Panc1 (cell line): Measurements from ENCODE around the gene KAZN. TPM values are rescaled to one million over a fixed set of nuclear protein-coding genes. Genes with fewer than 3 reads are reported as not detected.

Experiments used
- ATAC-seq: fragments of 200-7000 bp; cut with Tn5 transposase; 2 replicates; pipeline ENCODE4 v1.9.1; 2020; ENCODE audit warnings: mild to moderate bottlenecking, moderate library complexity
- BruUV-seq: library from RNA; stranded (reverse); fragments of 400-500 nt; replicated peaks from 2 replicates; lab custom pipeline; 2021; lab: Mats Ljungman, UMichigan
- CTCF ChIA-PET: fragments of 300-600 bp; sonication (Branson Sonifier 250); formaldehyde crosslinking; loops from one replicate; lab custom pipeline; 2022; ENCODE audit warnings: antibody characterized with exemption; lab: Charles Lee
- POLR2A ChIA-PET: fragments of 300-600 bp; sonication (Branson Sonifier 250); formaldehyde crosslinking; loops from one replicate; lab custom pipeline; 2022; ENCODE audit warnings: antibody characterized with exemption; lab: Charles Lee
- DNase-seq: peaks from one replicate; pipeline ENCODE4 v3.0.0-alpha.2; 2010; ENCODE audit warnings: low read depth, low spot score
- H3K27ac ChIP-seq: 2 replicates; pipeline ENCODE4 v1.5.1; 2011; ENCODE audit warnings: mild to moderate bottlenecking, low read length, inconsistent platforms
- H3K27me3 ChIP-seq: fragments of 200-500 bp; sonication (Bioruptor generic); 2 replicates; pipeline ENCODE4 v1.6.0; 2014; ENCODE audit warnings: low read length, inconsistent platforms; ENCODE audit not compliant: control insufficient read depth, insufficient read depth
- H3K36me3 ChIP-seq: fragments of 200-500 bp; sonication (Bioruptor generic); 2 replicates; pipeline ENCODE4 v1.5.1; 2014; ENCODE audit warnings: inconsistent platforms, mild to moderate bottlenecking, low read length, moderate library complexity; ENCODE audit not compliant: control insufficient read depth, insufficient read depth
- H3K4me1 ChIP-seq: 2 replicates; pipeline ENCODE4 v1.5.1; 2011; ENCODE audit warnings: inconsistent platforms, mild to moderate bottlenecking, low read length, moderate library complexity; ENCODE audit not compliant: control insufficient read depth, insufficient read depth
- H3K4me3 ChIP-seq, 2 experiments: 2 replicates each; pipeline ENCODE4 v1.5.1; 2011 to 2012; ENCODE audit warnings: low read depth in 2 of 2, low read length in 2 of 2, mild to moderate bottlenecking in 2 of 2, inconsistent platforms in 1 of 2, moderate library complexity in 1 of 2
- H3K9me3 ChIP-seq: fragments of 200-500 bp; sonication (Bioruptor generic); 2 replicates; pipeline ENCODE4 v1.5.1; 2014; ENCODE audit warnings: low read depth, mild to moderate bottlenecking, inconsistent platforms, low read length, moderate library complexity; ENCODE audit not compliant: control insufficient read depth, insufficient read depth
- POLR2AphosphoS5 ChIP-seq: IDR thresholded peaks from 2 replicates; pipeline ENCODE4 v1.6.1; 2012; ENCODE audit warnings: mild to moderate bottlenecking, low read depth, low read length, moderate library complexity
- SIN3A ChIP-seq: IDR thresholded peaks from 2 replicates; pipeline ENCODE4 v1.6.1; 2012; ENCODE audit warnings: low read depth, mild to moderate bottlenecking, low read length, moderate library complexity, borderline replicate concordance; ENCODE audit not compliant: insufficient read depth
- TCF7L2 ChIP-seq: IDR thresholded peaks from 2 replicates; pipeline ENCODE4 v1.6.1; 2011; ENCODE audit warnings: mild to moderate bottlenecking, low read depth, low read length, inconsistent platforms
- in situ Hi-C: cut with HindIII; loops from 2 replicates; pipeline ENCODE4 v1.10.0; 2016; ENCODE audit warnings: low sequenced_read_pairs, low pct_unique_long_range_greater_than_20kb
- intact Hi-C: fragments of 100-400 bp; cut with micrococcal nuclease; formaldehyde crosslinking; loops from one replicate; pipeline ENCODE4 v1.10.0; 2022; ENCODE audit not compliant: unreplicated experiment
- total RNA-seq: library from RNA; stranded (reverse); gene quantifications from one replicate; pipeline ENCODE4 v1.2.1, GENCODE V29; 2021; ENCODE audit not compliant: unreplicated experiment
- TF ChIP-seq, protein P1 (sequence below), 2 experiments: IDR thresholded peaks; 2 replicates each; pipeline ENCODE4 v1.6.1; 2011 to 2012; ENCODE audit warnings: low read depth in 2 of 2, control low read depth in 1 of 2, low read length in 1 of 2, mild to moderate bottlenecking in 1 of 2, moderate library complexity in 1 of 2; ENCODE audit not compliant: insufficient read depth in 1 of 2
- TF ChIP-seq, protein P2 (sequence below): fragments of 450-650 bp; IDR thresholded peaks from 2 replicates; pipeline ENCODE4 v1.5.1; 2017; ENCODE audit warnings: mild to moderate bottlenecking

Gene KAZN
- total RNA-seq, 1 experiment from 2014 or later = 6.6 TPM

DNA sequence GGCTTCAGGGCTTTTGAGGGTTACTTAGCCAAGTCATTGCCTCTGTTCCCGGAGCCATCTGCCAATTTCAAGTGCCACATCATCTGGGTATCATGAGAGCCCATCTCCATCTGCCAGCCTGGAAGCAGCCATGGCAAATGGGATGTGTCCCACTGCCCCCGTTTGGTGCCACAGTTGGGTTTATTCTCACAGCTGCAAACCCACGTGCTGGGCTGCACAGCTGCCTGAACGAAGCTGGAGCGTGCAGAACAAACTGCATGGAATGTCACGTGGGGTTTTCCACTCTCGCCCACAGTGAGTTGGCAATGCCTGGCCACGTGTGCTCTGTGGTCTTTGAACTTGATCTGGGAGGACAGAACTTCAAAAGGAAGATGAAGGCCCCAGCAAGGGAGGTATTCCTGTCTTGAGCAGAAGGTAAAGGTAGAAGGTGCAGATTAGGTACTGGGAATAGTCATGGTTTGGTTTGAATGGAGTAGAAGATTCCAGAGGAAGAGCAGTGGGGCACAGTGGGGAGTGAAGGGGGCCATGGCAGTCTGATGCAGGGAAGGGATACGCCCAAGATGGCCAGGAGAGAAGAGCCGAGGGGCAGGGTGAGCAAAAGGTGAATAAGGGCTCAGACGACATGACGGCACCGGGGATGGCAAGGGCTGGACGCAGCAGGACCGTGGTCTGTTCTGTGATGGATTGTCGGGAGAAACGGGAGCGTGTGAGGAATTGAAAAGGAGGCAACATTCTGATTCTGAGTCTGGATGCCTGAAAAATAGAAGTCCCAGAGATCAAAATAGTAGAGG lies 222.0 kb downstream of the KAZN start:
- TF ChIP-seq TCF7L2 (no peak), SIN3A (no peak), POLR2AphosphoS5 (no peak)
- TF ChIP-seq, protein P1, sequence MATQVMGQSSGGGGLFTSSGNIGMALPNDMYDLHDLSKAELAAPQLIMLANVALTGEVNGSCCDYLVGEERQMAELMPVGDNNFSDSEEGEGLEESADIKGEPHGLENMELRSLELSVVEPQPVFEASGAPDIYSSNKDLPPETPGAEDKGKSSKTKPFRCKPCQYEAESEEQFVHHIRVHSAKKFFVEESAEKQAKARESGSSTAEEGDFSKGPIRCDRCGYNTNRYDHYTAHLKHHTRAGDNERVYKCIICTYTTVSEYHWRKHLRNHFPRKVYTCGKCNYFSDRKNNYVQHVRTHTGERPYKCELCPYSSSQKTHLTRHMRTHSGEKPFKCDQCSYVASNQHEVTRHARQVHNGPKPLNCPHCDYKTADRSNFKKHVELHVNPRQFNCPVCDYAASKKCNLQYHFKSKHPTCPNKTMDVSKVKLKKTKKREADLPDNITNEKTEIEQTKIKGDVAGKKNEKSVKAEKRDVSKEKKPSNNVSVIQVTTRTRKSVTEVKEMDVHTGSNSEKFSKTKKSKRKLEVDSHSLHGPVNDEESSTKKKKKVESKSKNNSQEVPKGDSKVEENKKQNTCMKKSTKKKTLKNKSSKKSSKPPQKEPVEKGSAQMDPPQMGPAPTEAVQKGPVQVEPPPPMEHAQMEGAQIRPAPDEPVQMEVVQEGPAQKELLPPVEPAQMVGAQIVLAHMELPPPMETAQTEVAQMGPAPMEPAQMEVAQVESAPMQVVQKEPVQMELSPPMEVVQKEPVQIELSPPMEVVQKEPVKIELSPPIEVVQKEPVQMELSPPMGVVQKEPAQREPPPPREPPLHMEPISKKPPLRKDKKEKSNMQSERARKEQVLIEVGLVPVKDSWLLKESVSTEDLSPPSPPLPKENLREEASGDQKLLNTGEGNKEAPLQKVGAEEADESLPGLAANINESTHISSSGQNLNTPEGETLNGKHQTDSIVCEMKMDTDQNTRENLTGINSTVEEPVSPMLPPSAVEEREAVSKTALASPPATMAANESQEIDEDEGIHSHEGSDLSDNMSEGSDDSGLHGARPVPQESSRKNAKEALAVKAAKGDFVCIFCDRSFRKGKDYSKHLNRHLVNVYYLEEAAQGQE (IDR thresholded peaks at IDR 0.05; ENCODE audit: insufficient read depth in 1 of 2, low read depth in 2 of 2, low read length in 1 of 2) = no peak
- TF ChIP-seq, protein P2, sequence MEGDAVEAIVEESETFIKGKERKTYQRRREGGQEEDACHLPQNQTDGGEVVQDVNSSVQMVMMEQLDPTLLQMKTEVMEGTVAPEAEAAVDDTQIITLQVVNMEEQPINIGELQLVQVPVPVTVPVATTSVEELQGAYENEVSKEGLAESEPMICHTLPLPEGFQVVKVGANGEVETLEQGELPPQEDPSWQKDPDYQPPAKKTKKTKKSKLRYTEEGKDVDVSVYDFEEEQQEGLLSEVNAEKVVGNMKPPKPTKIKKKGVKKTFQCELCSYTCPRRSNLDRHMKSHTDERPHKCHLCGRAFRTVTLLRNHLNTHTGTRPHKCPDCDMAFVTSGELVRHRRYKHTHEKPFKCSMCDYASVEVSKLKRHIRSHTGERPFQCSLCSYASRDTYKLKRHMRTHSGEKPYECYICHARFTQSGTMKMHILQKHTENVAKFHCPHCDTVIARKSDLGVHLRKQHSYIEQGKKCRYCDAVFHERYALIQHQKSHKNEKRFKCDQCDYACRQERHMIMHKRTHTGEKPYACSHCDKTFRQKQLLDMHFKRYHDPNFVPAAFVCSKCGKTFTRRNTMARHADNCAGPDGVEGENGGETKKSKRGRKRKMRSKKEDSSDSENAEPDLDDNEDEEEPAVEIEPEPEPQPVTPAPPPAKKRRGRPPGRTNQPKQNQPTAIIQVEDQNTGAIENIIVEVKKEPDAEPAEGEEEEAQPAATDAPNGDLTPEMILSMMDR = no peak
- no peaks in the 10 kb centered on the region for H3K36me3 ChIP-seq
- no peaks in the 10 kb centered on the region for H3K4me1 ChIP-seq
- ChIA-PET CTCF (no interaction called here), POLR2A (no interaction called here)
- no peaks in the 10 kb centered on the region for H3K27me3 ChIP-seq
- H3K27ac ChIP-seq = no peak overlapping the region
- H3K9me3 ChIP-seq = no peaks in the 10 kb centered on the region
- ATAC-seq = no peak
- H3K4me3 ChIP-seq = no peak overlapping the region
- no TSS peak for BruUV-seq
- intact Hi-C loops = no loop called here
- in situ Hi-C loops = no loop called here
- DNase-seq = no peak

DNA sequence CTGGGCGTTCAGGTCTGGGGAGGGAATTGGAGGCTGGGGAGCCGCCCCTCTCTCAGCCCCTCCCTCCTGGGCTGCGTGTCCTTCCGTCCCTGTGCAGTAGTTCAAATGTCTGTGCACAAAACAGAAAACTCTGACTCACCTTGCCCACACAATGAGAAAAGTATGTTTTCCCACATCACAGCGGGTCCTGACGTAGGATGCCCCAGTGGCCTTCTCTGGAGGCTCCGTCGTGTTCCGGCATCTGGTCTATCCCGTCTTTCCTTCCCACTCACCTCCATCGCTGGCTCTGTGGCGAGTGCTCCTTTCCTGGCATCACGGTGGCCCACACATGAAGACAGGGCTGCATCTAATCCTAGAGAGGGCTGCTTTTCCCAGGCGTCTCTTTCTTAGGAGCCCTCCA lies 224.0 kb downstream of the KAZN start:
- no peak for ATAC-seq
- CTCF ChIA-PET = no interaction called here

More for the DNA sequence above, 224.0 kb downstream of the KAZN start:
- no peak for DNase-seq
- Histone ChIP-seq H3K9me3 (no peaks in the 10 kb centered on the region), H3K27ac (no peak overlapping the region), H3K27me3 (no peaks in the 10 kb centered on the region), H3K4me3 (no peak overlapping the region), H3K4me1 (no peaks in the 10 kb centered on the region), H3K36me3 (no peaks in the 10 kb centered on the region)
- in situ Hi-C loops = no loop called here
- no TSS peak for BruUV-seq
- TF ChIP-seq, protein P1 (IDR thresholded peaks at IDR 0.05; ENCODE audit: insufficient read depth in 1 of 2, low read depth in 2 of 2, low read length in 1 of 2) = no peak
- no peak for TF ChIP-seq POLR2AphosphoS5
- no peak for TF ChIP-seq SIN3A
- TF ChIP-seq TCF7L2 = no peak
- TF ChIP-seq, protein P2 = no peak
- POLR2A ChIA-PET = no interaction called here
- intact Hi-C loops = no loop called here
